Activated CD8-positive, alpha-beta T cell treated with anti-CD3 and anti-CD28 coated beads for 36 hours (primary cell): ENCODE results near the gene GJC2. TPM values are rescaled to one million over a fixed set of nuclear protein-coding genes. Genes with fewer than 3 reads are reported as not detected.

Experiments
- ATAC-seq: fragments of 200-7000 bp; cut with Tn5 transposase; one replicate; pipeline ENCODE4 v1.10.0; 2021; ENCODE audit warnings: mild to moderate bottlenecking, moderate library complexity
- CTCF ChIA-PET: fragments of 350-600 bp; sonication (Branson Sonifier 250); formaldehyde crosslinking; loops from one replicate; lab custom pipeline; 2021; ENCODE audit warnings: antibody characterized with exemption; lab: Charles Lee
- POLR2A ChIA-PET: fragments of 350-600 bp; sonication (Branson Sonifier 250); formaldehyde crosslinking; loops from one replicate; lab custom pipeline; 2021; ENCODE audit warnings: antibody characterized with exemption; lab: Charles Lee
- DNase-seq: peaks from one replicate; pipeline ENCODE4 v3.0.0-alpha.2; 2020
- H3K27ac Mint-ChIP-seq: one replicate; pipeline ENCODE4 v1.8.0; 2021; ENCODE audit warnings: mild to moderate bottlenecking, mixed read lengths
- H3K27me3 Mint-ChIP-seq: one replicate; pipeline ENCODE4 v1.8.0; 2021; ENCODE audit warnings: mixed read lengths
- H3K36me3 Mint-ChIP-seq: one replicate; pipeline ENCODE4 v1.8.0; 2021; ENCODE audit warnings: low read depth, mixed read lengths
- H3K4me1 Mint-ChIP-seq: one replicate; pipeline ENCODE4 v1.8.0; 2021; ENCODE audit warnings: low read depth, mixed read lengths
- H3K4me3 Mint-ChIP-seq: one replicate; pipeline ENCODE4 v1.8.0; 2021; ENCODE audit warnings: mild to moderate bottlenecking, moderate library complexity, mixed read lengths
- H3K9me3 Mint-ChIP-seq: one replicate; pipeline ENCODE4 v1.8.0; 2021; ENCODE audit warnings: mixed read lengths
- CTCF ChIP-seq: fragments of 200-600 bp; IDR thresholded peaks from one replicate; pipeline ENCODE4 v1.8.0; 2022; ENCODE audit warnings: antibody characterized with exemption, mild to moderate bottlenecking
- intact Hi-C: fragments of 100-400 bp; cut with micrococcal nuclease; formaldehyde crosslinking; loops from one replicate; pipeline ENCODE4 v1.10.0; 2022
- total RNA-seq, 2 experiments: library from RNA; stranded (reverse); gene quantifications; one replicate each; pipeline ENCODE4 v1.2.3, GENCODE V29; 2021

The GJC2 gene
- total RNA-seq, result 1 to 10 TPM; 3.4 to 3.5 TPM

GRCh38 chr1:228149406-228150119, at the start of gene GJC2:
Gene GJC2, plus strand, starts transcription at chr1:228149930. Its CDS starts 7,829 bp downstream, at chr1:228157759.
- intact Hi-C loops, result no loop called here
- no peaks in the 10 kb centered on the region for H3K27me3 Mint-ChIP-seq
- no peak within 1 kb of the TSS for H3K4me3 Mint-ChIP-seq
- DNase-seq (no peak), ATAC-seq (peak; percentile 12)
- no peaks in the 10 kb centered on the region for H3K9me3 Mint-ChIP-seq
- H3K36me3 Mint-ChIP-seq, result no peaks in the 10 kb centered on the region
- ChIA-PET POLR2A (no interaction called here), CTCF (no interaction called here)
- no peak within 1 kb of the TSS for H3K27ac Mint-ChIP-seq
- TF ChIP-seq CTCF, result no peak
- peaks cover 11% of the 10 kb centered on the region for H3K4me1 Mint-ChIP-seq

- ATAC-seq, result no peak
- Mint-ChIP-seq H3K4me3 (peak overlapping the region; percentile 91), H3K36me3 (peaks cover 29% of the 10 kb centered on the region), H3K27me3 (no peaks in the 10 kb centered on the region), H3K9me3 (no peaks in the 10 kb centered on the region), H3K27ac (peak overlapping the region; percentile 59), H3K4me1 (peaks cover 13% of the 10 kb centered on the region)
- POLR2A ChIA-PET, result interaction anchor here (0.6 to 5.8 kb wide), 3 partner anchors 10 to 17 kb away, joined by 3 to 51 read pairs (median 34); partner anchors contain the start of gene ARF1
- no peak for DNase-seq
- no peak for TF ChIP-seq CTCF
- intact Hi-C loops, result no loop called here
- CTCF ChIA-PET, result interaction anchor here (1.8 kb wide), 1 partner anchor 102 kb away, joined by 5 read pairs; no protein-coding TSS in a partner anchor
These were observed 48.7 kb upstream of the GJC2 start for GRCh38 chr1:228100822-228101613.

- Mint-ChIP-seq H3K27me3 (no peaks in the 10 kb centered on the region), H3K9me3 (no peaks in the 10 kb centered on the region), H3K27ac (peak overlapping the region; percentile 59), H3K4me1 (peaks cover 15% of the 10 kb centered on the region), H3K4me3 (peak overlapping the region; percentile 91), H3K36me3 (peaks cover 28% of the 10 kb centered on the region)
- no peak for TF ChIP-seq CTCF
- intact Hi-C loops, result no loop called here
- CTCF ChIA-PET, result interaction anchor here (0.6 to 1.8 kb wide), 2 partner anchors 11 to 102 kb away, joined by 3 to 5 read pairs; no protein-coding TSS in a partner anchor
- POLR2A ChIA-PET, result interaction anchor here (0.9 to 5.8 kb wide), 3 partner anchors 11 to 18 kb away, joined by 3 to 51 read pairs (median 34); partner anchors contain the start of gene ARF1
- ATAC-seq (no peak), DNase-seq (no peak)
These were observed 48.1 kb upstream of the GJC2 start for GRCh38 chr1:228101614-228101993.

GRCh38 chr1:228101994-228102790, 47.5 kb upstream of the GJC2 start:
- POLR2A ChIA-PET, result interaction anchor here (0.9 to 5.8 kb wide), 3 partner anchors 11 to 19 kb away, joined by 3 to 51 read pairs (median 34); partner anchors contain the start of gene ARF1

More at GRCh38 chr1:228101994-228102790, 47.5 kb upstream of the GJC2 start:
- intact Hi-C loops, result no loop called here
- Mint-ChIP-seq H3K27me3 (no peaks in the 10 kb centered on the region), H3K4me1 (peaks cover 15% of the 10 kb centered on the region), H3K9me3 (no peaks in the 10 kb centered on the region), H3K36me3 (peaks cover 31% of the 10 kb centered on the region), H3K4me3 (peak overlapping the region; percentile 91), H3K27ac (peak overlapping the region; percentile 70)
- peak; percentile 5 for TF ChIP-seq CTCF
- ATAC-seq (peak; percentile 45), DNase-seq (peak; percentile 69)
- CTCF ChIA-PET, result interaction anchor here (0.6 kb wide), 1 partner anchor 11 kb away, joined by 3 read pairs; no protein-coding TSS in a partner anchor
